NCI-H446 (cell line): ENCODE results near the gene SLC25A23.

Source experiments
- DNase-seq, 2 experiments: peaks; one replicate each; lab custom pipeline; 2025; lab: John Stamatoyannopoulos, UW

Gene SLC25A23

DNA sequence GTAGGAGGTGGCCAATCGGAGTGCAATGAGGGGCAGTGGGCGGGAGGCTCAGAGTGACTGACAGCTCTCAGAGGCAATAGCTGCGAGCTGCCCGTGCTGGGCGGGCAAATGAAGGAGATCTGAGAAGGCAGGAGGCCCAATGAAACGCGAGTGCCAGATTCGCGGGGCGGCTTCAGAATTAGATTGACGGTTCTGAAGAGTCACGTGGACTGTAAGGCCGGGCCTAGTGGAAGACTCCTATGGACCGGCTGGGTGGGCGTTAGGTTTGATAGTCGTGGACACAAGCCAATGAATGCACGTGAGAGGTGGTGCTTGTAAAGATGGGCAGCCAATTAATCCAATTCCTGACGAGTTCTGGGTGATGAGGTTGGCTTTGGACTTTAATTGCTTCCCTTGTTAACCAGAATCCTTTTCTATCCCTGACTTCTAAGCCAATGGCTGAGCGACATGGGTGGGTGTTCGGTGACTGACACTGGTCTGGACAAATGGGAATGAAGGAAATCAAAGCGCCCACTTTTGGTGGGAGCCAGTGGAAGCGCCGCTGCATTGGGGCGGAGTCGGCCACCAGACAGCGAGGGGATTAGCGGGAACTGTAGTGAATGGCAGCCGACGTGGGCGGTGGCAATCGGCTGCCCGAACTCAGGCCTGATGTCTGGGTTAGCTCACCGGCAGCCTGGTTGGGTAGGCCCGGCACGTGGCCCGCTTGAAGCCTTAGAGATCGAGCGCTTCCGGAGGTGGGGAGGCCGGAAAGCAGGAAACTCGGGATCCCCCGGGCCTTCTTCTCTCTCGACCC lies 34.5 kb downstream of the SLC25A23 start:
- DNase-seq = peak; percentile 99 to 100

DNA sequence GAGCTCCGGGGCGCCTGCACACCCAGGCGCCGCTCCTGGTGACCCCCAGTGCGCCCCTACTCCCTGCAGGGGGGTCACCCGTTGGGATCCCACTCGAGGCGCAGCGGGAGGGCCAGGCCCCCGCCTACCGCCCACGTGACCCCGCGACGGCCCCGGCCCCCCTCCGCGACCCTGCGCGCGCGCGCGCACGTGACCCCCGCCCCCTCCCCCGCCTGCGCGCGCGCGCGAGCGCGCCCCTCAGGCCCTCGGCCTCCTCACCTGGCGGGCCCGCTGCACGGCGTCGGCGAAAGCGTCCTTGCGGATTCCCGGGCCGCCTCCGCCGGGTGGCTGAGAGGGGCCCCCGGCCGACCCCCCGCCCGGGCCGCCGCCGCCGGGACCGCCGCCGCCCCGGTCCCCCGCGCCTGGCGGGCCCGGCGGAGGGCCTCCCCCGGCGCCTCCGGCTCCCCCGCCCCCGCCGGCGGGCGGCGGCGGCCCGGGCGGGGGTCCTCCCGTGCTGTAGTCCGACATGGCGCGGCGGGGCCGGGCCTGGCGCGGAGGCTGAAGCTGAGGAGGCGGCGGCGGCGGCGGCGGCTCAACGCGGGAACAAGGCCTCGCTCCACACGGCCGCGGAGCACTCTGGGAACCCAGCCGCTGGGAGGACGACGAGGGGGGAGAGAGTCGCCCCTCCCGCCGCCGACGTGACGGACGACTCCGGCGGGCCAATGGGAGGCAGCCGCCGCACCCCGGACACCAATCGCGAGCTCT lies 35.2 kb downstream of the SLC25A23 start, which contains the start of gene KHSRP:
KHSRP (minus strand) TSS at position 617 of the 744 bp plus-strand sequence; CDS start at position 507, 110 bp downstream.
- no peak for DNase-seq

DNA sequence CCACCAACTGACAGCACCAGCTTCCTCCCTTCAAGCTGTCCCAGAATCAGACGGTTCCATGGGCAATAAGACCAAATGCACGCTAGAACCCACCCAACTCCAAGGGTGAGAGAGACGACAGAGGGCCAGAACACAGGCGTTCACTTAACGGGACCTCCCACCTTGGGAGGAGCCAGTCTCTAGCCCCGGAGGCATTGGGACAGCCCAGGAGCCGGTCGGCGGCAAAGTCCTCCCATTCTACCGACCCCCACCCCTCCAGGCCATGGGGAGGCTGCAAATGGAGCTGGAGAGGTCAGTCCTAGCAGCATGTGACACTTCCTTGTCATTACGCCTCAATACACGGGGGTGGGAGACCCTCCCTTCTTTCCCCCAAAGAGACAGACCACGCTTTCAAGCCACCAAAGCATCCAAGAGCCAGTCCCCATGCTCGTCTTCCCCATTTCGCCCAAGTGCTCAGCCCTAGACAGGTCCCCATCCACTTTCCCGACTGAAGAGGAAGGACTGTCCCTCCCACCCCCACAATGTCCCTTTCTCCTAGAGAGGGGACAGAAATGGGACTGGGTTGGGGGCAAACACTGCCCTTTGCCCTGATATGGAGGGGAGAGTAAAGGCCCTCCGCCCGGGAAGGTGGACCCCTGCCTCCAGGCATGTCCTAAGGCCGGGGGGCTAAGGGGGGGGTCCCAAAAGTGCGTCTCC lies 35.9 kb downstream of the SLC25A23 start:
- DNase-seq = peak in 1 of 2 experiments; percentile 44

DNA sequence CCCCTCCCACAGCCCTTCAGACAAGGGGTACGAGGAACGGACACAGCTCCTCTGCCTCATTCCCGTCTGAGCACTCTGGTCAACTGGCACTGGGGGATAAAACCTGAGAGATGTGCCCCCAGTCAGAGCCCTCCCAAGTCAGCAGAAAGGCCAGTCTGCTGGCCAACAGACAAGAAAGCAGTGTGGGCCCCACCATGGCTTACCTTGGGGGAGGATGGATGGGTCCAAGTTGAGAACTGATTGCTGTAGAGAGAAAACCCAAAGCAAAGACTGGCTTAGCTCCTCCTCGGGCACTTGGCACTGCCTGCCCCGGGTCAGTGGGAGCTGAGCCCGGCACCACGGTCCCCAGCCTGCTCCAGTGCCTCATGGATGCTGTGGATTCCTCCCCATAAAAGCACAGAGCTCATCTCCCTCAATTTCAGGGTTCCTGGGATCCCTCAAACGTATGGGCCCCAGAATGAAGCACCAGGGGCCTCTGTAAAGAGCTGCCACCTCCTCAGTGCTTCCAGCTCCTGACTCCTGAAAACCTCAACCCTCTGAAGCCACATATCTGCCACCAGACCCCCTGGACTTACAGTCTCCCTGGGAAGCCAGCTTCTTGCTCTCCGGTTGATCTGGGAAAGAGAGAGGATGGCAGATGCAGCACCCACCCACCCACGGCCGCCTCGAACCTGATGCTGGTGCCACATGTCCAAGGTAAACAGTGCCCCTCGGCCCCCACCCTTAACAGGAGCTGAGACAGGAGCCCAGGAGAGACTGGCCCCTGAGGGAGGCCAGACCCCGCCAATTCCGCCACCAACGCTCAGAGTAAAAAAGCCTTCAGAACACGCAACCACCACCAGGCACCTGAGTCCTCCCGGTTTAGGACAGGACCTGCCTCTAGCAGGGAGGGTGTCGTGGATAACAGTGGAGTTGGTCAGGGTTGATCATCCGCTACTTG lies 38.2 kb downstream of the SLC25A23 start:
- no peak for DNase-seq

DNA sequence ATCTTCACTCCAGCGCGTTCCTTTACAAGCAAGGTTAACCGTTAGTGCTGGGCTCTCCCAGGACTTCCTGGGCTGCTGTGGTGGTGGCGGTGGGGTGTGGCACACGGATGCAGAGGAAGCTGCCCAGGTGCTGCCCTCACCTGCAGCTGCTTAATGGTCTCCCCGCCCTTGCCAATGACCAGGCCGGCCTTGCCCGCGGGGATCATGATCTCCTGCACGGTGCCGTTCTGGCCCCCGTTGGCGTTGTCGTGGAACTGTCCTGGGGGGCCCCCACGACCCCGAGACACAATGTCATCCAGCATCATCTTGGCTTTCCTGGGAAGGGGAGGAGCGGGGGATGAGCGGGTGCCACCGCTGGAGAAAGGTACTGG lies 41.0 kb downstream of the SLC25A23 start:
- DNase-seq = no peak

DNA sequence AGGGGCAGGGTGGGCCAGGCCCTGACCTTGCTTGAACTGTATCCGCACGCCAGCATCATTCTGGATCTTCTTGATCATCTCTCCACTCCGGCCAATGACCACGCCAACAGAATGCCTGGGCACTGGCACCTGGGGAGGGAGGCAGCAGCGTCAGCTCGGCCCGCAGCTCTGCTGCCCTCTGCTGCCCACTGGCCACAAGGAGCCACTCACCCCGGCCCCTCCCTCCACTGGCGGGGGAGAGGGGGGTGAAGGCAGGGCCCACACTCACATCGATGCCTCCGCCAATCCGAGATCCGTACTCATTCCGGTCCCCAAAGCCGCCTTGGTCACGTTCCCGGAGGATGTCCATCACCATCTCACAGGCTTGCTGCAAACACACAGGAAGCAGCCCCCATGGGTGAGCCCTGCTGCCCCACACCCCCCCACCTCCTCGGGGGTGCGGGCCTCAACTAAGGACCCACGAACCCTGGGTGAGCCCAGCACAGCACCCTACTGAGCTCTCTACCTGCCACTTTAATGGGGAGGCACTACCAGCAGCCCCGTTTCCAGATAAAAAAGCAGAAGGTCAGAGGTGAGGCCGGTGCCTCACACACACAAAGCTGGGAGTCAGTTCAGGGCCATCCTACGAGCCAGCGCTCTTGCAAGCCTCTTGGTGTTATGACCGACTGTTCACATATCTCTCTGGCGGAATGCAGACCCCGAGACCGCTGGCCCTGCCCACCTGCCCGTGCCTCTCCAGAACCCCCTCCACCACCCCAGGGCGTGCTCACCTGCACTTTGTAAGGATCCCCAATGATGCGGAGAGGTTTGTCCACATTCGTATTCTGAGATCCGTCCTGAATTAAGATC lies 41.7 kb downstream of the SLC25A23 start:
- DNase-seq = no peak

DNA sequence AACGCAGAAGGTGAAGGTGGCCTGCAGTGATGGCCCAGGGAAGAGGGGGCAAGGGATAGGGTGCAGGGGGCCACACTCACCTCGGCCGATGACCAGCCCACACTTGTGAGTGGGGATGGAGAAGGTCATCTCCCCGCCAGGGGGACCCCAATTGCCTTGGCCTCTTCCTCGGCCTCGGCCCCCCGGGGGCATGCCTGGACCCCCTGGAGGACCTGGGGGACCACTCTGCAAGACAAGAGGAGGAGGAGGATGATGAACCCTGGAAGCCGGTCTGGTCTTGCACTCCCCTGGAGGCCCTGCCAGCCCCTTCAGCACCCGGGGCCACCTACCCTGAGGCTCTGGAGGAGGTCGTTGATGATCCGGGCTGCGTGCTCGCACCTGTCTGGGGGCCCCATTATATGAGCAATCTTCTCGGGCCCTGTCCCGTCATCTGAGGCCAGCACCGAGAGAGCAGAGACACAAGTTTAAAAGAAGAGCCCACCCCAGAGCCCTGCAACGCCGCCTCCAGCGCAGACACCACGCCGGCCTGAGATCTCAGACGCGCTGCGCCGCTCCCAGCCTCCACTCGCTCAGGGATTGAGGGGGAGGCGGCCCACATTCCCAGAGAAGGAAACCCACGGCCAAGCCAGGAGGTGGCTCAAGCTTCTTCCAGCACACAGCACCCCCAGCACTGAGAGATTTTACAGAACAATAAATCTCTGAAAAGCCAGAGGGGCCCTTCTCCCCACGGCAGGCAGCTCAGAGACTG lies 42.8 kb downstream of the SLC25A23 start:
- no peak for DNase-seq

DNA sequence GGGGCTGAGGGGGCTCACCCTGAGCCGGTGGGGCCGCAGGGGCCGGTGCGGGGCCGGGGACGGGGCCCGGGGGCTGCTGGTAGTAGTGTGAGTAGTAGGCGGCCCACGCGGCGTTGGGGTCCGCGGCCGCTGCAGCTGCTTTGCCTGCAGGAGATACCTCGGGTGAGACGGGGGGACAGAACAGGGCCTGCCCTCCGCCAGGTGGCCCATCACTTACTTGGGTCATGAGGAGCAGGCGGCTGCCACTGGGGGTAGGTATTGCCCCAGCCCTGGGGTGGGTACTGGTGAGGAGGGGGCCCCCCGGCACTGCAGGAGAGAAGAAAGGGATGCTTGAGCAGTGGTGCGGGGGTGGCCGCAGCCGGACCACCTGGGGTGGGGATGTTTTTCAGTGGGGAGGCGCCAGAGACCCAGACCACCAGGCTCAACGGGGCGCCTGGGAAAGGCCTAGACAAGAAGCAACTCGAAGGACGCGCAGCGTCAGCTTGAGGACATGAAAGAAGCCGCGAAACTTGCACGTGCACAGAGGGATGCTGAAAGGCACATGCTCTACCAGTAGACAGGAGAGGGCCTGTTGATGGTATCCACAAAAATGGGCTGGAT lies 43.9 kb downstream of the SLC25A23 start:
- DNase-seq = no peak

DNA sequence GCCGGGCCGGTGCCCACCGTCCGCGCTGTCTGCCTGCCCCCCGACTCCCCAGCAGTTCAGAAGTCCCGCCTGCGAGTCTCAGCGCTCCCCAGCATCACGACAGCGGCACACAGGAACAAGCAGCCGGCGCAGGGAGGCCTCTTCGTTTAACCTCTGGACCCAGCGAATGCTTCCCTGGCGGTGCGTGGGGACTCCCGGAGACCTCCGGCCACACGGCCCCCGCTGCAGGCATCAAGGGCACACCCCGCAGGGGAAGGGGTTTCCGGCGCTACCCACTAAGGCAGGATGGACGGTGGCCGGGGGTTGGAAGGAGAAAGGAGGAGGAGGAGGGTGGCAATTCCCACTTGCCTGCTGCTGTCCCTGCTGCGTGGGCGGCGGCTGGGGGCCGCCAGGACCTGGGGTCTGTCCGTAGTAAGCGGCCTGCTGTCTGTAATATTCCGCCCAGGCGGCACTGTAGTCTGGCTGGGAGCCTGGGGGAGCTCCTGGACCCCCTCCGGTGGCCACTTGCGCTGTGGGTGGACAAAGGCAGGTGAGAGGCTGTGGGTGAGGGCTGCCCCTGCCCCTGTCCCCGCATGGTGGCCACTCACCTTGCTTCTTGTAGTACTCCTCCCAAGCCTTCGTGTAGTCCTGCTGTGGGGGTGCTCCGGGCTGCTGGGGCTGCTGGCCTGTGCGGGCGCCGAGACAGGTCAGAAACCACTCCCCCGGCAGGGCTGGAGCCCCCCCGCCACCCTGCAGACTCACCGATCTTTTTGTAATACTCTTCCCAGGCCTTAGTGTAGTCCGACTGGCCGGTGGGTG lies 44.6 kb downstream of the SLC25A23 start:
- DNase-seq = no peak

DNA sequence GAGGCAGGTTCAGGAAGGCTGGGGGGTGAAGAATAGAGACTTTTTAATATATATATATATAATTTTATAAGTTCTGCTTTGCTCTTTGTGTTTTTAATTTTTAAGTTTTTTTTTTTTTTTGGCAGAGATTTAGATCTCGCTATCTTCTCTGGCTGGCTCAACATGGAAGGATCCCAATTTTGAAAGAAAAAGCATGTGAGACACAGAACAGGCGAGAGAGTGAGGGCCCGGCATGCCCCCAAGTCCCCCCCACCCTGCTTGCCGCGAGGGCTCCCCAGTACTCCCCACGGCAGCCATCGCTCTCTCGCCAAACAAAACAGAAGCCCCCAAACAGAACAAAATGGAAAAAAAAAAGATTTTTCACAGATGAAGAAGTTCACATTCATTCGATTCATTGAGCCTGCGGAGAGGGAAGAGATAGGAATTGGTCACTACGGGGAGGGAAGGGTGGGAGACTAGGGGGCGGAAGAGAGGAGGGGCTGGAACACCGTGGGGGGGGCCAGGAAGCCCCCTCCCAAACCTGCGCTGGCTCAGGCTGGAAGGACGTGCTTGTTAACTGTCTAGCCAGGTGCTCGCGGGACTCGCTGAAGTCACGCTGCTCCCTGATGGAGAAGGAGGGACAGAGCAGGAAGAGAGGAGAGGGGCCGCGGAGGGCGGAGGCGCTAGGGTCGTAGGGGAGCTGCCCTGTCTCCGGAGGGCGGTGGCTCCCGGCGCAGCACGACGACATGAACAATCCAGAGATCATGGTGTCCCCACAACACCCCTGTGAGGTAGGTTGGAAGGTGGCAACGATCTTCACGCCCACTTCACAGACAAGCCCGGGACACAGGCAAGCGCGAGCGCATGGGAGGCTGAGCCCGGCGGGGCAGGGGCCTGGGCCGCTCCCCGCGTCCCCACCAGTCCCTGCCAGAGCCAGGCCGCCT lies 45.6 kb downstream of the SLC25A23 start:
- DNase-seq = no peak

DNA sequence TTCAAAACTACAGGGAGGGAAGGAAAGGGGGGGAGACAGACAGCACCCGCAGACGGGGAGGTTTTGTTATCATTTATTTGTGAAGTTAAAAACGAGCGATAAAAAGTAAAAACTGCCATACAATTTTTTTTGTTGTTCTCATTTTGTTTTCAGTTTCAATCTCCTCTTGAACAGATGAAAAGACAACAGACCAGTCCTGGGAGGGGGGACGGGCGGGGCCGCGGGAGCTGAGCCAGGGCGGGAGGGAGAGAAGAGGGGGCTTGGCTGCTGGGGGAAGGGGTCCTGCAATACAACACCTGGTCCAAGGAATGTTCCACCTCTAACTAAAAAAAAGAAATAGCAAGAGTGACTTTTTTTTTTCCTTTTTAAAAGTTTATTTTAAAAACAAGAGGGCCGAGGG lies 46.3 kb downstream of the SLC25A23 start:
- no peak for DNase-seq

DNA sequence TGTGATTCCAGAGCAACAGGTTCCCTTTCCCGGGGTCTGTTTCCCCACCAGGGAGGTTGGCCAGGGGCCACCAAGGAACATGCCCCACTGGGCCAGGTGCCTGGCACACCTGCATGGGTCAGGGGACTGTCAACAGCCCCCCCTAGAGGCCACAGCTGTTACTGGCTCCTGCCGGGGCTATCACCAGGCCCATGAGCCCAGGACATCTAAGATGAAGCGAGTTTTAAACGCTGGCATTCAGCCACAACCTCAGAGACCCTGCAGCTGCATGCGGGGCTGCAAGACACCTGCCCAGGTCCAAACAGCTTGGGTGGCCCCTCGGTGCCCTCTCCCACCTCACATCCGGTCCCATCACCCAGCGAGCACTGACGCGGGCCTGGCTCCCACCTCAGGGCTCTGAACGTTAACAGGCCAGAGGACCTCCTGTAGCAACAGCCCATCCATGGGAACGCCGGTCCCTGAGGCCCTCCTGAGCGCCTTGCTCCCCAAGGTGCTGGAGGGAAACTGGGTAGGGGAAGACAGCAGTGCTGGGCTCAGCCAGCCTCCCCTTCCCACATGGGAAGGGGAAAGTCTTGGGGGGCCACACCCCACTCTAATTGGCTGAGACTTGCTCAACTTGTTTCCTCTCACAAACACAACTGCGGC lies 47.0 kb downstream of the SLC25A23 start:
- DNase-seq = no peak

DNA sequence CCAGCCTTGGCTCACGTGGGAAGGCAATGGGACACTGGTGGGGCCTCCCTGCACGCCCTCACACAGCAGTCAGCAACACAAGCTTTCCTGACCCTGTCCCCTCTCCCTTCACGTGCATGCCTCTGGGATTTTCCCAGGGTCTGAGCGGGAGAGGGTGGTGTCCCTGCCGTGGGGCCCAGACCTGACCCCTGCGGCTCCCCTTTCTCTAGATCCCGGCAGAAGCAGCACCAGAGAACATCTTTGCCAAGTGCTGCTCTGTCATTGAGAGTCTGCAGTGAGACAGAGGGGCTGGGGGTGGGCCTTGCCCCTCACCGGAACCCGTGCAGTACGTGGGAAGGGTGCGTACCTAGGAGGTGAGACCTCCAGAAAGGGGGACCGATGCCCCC lies 47.5 kb downstream of the SLC25A23 start:
- DNase-seq = no peak

DNA sequence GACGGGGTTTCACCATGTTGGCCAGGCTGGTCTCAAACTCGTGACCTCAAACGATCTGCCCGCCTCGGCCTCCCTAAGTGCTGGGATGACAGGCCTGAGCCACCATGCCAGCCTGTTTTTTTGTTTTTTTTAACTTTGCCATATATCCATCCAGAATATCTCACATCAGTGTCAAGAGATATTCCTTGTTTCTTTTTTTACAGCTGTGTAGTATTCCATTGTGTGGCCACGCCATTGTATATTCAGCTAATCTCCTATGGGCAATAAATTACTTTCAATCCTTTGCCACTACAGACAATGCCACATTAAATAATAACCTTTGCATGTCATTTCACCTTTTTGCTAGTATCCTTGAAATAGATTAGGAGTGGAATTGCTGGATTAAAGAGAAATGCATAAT lies 50.2 kb downstream of the SLC25A23 start:
- no peak for DNase-seq

DNA sequence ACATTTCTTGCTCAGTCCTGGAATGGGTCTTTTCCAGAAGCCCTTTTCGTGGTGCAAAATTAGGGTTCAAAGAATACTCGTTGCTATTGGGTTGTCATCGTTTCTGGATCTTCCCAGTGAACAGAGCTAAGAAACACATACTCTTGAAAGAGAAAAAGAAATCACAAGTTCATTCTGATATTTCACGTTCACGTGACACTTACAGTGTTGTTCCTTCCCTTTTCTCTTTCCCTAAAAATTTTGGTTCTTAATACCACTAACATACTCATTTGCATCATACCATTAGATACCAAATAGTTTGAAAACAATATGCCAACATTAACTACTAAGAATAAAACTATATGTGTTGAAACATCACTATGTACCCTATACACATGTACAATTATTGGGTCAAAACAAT lies 53.2 kb downstream of the SLC25A23 start:
- DNase-seq = no peak

DNA sequence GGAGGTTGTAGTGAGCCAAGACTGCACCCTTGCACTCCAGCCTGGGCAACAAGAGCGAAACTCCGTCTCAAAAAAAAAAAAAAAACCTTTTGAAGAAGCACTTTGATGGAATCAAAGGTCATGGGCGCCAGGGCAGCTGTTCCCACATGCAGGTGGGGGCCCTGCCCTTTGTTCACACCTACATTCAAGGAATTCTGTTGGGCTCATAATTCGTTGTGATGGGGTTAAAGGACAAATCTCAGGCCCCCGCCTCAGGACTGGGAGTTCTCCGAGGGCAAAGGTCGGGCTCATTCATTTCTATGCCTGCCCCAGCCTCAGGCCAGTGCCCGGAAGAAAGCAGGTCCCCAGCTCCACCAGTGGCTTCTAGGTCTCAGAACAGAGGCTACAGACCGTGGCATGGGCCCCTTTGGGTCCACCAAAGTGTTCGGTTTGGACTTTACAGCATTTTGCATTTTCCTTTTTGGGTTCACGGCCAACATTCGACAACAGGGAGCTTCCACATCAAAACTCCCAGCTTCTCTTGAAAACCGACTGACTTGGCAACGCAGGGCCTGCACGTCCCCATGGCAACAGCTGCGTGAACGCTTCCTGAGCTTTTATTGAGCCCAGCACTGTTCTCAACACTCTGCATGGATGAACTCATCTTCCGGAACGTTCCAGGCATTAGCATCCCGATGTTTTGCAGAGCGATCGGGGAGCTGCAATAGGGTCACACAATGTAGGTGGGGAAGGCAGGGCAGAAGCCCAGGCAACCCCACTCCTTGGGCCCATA lies 56.6 kb downstream of the SLC25A23 start:
- peak in 1 of 2 experiments; percentile 42 for DNase-seq
